ENCODE results near the gene GXYLT1.

GXYLT1 gene

DNA sequence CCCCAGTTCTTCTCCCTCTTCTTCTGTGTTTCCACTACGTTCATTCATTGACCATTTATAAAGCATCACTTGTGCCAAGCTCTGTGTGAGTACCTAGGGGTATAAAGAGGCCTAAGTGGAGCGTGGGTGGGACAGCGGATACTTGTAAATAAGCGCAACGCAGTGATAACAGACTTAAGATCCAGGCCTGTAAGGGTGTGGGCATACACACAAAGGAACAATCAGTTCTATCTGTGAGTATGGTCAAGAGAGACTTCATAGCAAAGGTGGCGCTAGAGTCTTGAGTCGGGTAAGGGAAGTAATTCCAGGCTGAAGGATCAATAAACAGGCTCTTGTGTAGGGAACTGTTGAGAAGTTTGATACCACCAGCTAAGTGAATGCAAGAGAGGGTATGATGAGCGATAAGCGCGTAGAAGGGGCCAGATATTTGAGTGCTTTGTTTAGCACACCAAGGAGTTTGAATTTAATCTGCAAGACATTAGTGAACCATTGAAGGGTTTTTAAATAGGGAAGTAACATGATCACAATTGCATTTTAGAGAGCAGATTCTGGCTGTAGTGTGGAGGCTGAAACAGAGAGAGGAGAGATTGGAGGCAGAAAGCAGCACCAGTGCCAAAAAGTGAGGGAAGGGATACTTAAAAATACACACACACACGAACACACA is 1.0 kb upstream of the GXYLT1 start:
- no peak overlapping the region for H3K4me3 ChIP-seq (ENCODE audit: low read length)
- DNase-seq (ENCODE audit: low read depth) = peak; percentile 27
- TF ChIP-seq, protein P1, sequence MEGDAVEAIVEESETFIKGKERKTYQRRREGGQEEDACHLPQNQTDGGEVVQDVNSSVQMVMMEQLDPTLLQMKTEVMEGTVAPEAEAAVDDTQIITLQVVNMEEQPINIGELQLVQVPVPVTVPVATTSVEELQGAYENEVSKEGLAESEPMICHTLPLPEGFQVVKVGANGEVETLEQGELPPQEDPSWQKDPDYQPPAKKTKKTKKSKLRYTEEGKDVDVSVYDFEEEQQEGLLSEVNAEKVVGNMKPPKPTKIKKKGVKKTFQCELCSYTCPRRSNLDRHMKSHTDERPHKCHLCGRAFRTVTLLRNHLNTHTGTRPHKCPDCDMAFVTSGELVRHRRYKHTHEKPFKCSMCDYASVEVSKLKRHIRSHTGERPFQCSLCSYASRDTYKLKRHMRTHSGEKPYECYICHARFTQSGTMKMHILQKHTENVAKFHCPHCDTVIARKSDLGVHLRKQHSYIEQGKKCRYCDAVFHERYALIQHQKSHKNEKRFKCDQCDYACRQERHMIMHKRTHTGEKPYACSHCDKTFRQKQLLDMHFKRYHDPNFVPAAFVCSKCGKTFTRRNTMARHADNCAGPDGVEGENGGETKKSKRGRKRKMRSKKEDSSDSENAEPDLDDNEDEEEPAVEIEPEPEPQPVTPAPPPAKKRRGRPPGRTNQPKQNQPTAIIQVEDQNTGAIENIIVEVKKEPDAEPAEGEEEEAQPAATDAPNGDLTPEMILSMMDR (IDR thresholded peaks at IDR 0.05; ENCODE audit: insufficient read depth, low read depth, low read length, missing control alignments) = peak; percentile 22

DNA sequence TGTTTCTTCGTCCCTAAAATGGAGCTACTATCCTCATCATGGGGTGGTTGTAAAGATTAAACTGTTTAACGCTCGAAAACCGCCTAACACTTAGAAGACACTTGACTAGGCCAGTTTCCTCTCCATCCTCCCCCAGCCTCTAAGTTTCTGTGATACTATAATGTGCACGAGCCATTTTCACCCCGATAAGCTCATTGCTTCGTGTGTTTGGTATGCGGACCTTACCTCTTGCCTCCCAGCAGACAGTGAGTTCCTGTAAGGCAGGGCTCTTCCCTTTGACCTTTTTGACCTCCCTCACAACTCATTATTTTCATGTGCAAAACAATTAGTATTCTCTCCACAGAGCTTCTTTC is 499 bp upstream of the GXYLT1 start:
- TF ChIP-seq, protein P1 (IDR thresholded peaks at IDR 0.05; ENCODE audit: insufficient read depth, low read depth, low read length, missing control alignments) = no peak
- DNase-seq (ENCODE audit: low read depth) = peak; percentile 30

DNA sequence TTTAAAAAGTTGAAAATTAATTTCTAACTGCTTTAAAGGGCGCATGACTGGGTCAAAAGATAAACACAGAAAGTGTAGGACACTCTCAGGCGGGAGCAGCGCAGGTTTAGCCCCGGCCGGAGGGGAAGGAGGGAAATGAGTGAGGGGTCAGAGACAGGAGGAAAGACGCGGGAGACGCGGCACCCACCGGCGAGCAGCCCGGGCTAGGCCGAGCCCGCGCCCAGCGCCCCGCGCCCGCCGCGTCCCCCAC is 591 bp downstream of the GXYLT1 start:
- TF ChIP-seq, protein P1 (IDR thresholded peaks at IDR 0.05; ENCODE audit: insufficient read depth, low read depth, low read length, missing control alignments) = no peak
- peak overlapping the region; percentile 73 for H3K4me3 ChIP-seq (ENCODE audit: low read length)
- DNase-seq (ENCODE audit: low read depth) = no peak

More for the DNA sequence above, 499 bp upstream of the GXYLT1 start:
- peak overlapping the region; percentile 73 for H3K4me3 ChIP-seq (ENCODE audit: low read length)

DNA sequence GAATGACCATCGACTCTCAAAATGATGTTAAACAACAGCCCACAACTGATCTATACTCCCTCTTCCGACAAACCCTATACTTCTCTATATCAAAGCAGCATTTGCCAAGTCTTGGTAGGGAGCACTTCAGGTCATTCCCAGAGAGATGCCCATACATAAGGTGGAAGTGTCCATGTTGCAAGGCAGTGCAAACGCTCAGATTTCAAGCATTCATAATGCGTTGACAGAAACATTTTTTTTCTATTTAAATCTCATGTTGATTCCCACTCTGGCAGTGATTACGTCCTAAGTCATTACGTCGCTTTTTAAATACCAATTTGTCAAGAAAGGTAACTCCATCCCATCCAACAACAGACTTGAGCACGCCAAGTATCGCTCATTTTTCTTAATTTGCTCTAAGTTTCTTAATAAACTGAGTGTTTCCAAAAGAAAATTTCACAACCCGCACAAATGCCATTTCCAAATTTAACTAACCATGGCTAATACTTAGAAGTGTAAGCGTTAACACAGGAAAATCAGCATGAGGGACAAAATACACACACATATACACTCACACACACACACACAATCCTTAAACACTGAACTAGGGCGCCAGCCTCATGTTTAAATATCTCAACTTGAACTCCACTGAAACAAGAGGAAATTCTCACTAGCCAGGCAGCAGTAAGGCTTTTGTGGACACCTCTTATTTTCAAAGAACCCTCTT is 1.1 kb downstream of the GXYLT1 start:
- TF ChIP-seq, protein P1 (IDR thresholded peaks at IDR 0.05; ENCODE audit: insufficient read depth, low read depth, low read length, missing control alignments) = no peak
- peak overlapping the region; percentile 73 for H3K4me3 ChIP-seq (ENCODE audit: low read length)
- peak; percentile 33 for DNase-seq (ENCODE audit: low read depth)

DNA sequence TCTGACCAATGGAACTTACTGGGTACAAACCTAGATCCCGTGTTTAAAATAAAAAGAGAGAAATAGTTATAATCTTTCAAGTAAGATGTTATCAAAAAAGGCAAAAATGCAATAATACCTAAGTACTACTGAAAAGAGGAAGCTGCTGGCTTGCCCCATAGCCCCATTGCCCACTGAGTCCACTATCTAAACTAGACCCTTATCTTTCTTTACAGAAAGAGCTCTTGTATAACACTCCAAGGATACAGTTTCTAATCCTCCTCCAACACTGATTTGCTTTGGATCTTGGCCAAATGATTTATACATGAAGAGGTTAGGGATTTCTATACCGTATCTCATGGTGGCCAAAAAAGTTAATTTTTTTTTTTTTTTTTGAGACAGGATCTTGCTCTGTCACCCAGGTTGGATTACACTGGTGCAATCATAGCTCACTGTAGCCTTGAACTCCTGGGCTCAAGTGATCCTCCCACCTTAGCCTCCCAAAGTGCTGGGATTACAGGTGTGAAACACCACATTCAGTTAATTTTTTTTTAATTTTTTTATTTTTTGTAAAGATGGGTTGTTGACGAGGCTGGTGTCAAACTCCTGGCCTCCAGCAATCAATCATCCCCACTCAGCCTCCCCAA is 2.6 kb downstream of the GXYLT1 start:
- no peak for DNase-seq (ENCODE audit: low read depth)
- TF ChIP-seq, protein P1 (IDR thresholded peaks at IDR 0.05; ENCODE audit: insufficient read depth, low read depth, low read length, missing control alignments) = no peak
- H3K4me3 ChIP-seq (ENCODE audit: low read length) = no peak overlapping the region

DNA sequence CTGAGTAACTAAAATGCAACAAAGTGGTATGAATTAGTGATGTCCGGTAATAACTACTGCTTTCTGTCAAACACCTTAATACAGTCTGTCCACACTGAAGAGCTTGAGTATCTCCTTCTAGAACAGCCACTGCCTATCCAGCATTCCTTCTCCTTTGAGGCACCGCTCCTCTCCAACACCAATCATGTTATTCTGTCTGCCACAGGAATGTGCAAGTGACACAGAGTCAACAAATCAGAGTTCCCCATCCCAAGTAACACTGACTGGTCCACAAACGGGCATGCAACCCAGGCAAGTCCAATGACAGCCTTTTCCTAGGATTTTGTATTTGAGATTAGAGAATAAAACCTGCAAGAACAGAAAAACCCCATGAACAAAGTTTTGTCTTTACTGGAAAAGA is 3.8 kb downstream of the GXYLT1 start:
- peak; percentile 67 for DNase-seq (ENCODE audit: low read depth)
- TF ChIP-seq, protein P1 (IDR thresholded peaks at IDR 0.05; ENCODE audit: insufficient read depth, low read depth, low read length, missing control alignments) = no peak

More for the DNA sequence above, 3.8 kb downstream of the GXYLT1 start:
- no peak overlapping the region for H3K4me3 ChIP-seq (ENCODE audit: low read length)

All from epithelial cell of esophagus (primary cell).